SK-N-SH (cell line): ENCODE results near the gene ADRB2. TPM values are rescaled to one million over a fixed set of nuclear protein-coding genes. Genes with fewer than 3 reads are reported as not detected.

ENCODE experiments used
- CTCF ChIA-PET: fragments of 300-600, 350-600 bp; formaldehyde crosslinking; extraction: SDS; loops from one replicate; lab custom pipeline; 2021; lab: Yijun Ruan, JAX
- POLR2A ChIA-PET: fragments of 350-600 bp; sonication (Branson Sonifier 250); formaldehyde crosslinking; extraction: SDS; loops from one replicate; lab custom pipeline; 2020; ENCODE audit warnings: antibody characterized with exemption, inconsistent platforms; lab: Yijun Ruan, JAX
- DNase-seq: peaks from one replicate; pipeline ENCODE4 v3.0.0; 2012
- H2AFZ ChIP-seq: fragments of 200-600 bp; sonication (generic); 2 replicates; pipeline ENCODE4 v1.8.1; 2016; ENCODE audit warnings: antibody characterized with exemption, mild to moderate bottlenecking, low read depth
- H3F3A ChIP-seq: fragments of 200-600 bp; sonication (generic); replicated peaks from 2 replicates; pipeline ENCODE3; 2016; ENCODE audit warnings: antibody characterized with exemption, mild to moderate bottlenecking; ENCODE audit not compliant: insufficient read depth
- H3K27ac ChIP-seq, 2 experiments: fragments of 200-500 bp in 1 of 2; fragments of 200-600 bp in 1 of 2; sonication (Bioruptor generic) in 1 of 2; sonication (generic), shearing (Covaris generic) in 1 of 2; 2 replicates each; pipeline versions ENCODE4 v1.5.1 to v1.6.1; 2014 to 2016; ENCODE audit warnings: low read depth in 2 of 2, inconsistent platforms in 1 of 2, low read length in 1 of 2, mild to moderate bottlenecking in 1 of 2, mixed read lengths in 1 of 2
- H3K27me3 ChIP-seq: fragments of 200-600 bp; sonication (generic), shearing (Covaris generic); 2 replicates; pipeline ENCODE4 v1.6.1; 2016; ENCODE audit warnings: mixed run types; ENCODE audit not compliant: insufficient read depth
- H3K36me3 ChIP-seq, 2 experiments: fragments of 200-500 bp in 1 of 2; fragments of 200-600 bp in 1 of 2; sonication (Bioruptor generic) in 1 of 2; sonication (generic) in 1 of 2; replicated peaks in 1 of 2; 2 replicates each; pipeline versions ENCODE3 to v1.5.1; 2014 to 2016; ENCODE audit warnings: low read length in 1 of 2, mild to moderate bottlenecking in 1 of 2; ENCODE audit not compliant: insufficient read depth in 2 of 2, control insufficient read depth in 1 of 2
- H3K4me1 ChIP-seq, 2 experiments: fragments of 200-500 bp in 1 of 2; fragments of 200-600 bp in 1 of 2; sonication (Bioruptor generic) in 1 of 2; sonication (generic), shearing (Covaris generic) in 1 of 2; 2 replicates each; pipeline versions ENCODE4 v1.5.1 to v1.6.1; 2014 to 2016; ENCODE audit warnings: low read depth in 1 of 2, low read length in 1 of 2, mixed run types in 1 of 2; ENCODE audit not compliant: insufficient read depth in 2 of 2, control insufficient read depth in 1 of 2
- H3K4me2 ChIP-seq: fragments of 200-600 bp; sonication (generic), shearing (Covaris generic); 2 replicates; pipeline ENCODE4 v1.6.1; 2017; ENCODE audit warnings: mixed run types
- H3K4me3 ChIP-seq, 2 experiments: fragments of 200-500 bp in 1 of 2; fragments of 200-600 bp in 1 of 2; sonication (Bioruptor generic) in 1 of 2; sonication (generic), shearing (Covaris generic) in 1 of 2; 2 replicates each; pipeline versions ENCODE4 v1.5.1 to v1.8.1; 2014 to 2016; ENCODE audit warnings: low read depth in 2 of 2, inconsistent platforms in 1 of 2, low read length in 1 of 2, mild to moderate bottlenecking in 1 of 2, mixed read lengths in 1 of 2, moderate library complexity in 1 of 2
- H3K79me2 ChIP-seq: fragments of 200-600 bp; sonication (generic); 2 replicates; pipeline ENCODE4 v1.8.1; 2017; ENCODE audit warnings: mild to moderate bottlenecking; ENCODE audit not compliant: insufficient read depth
- H3K9ac ChIP-seq: fragments of 200-600 bp; sonication (generic); 2 replicates; pipeline ENCODE4 v1.6.1; 2017; ENCODE audit warnings: mixed run types
- H3K9me2 ChIP-seq: fragments of 200-600 bp; sonication (generic); 2 replicates; pipeline ENCODE4 v1.6.1; 2017; ENCODE audit warnings: mixed run types
- H3K9me3 ChIP-seq: fragments of 200-600 bp; sonication (generic); 2 replicates; pipeline ENCODE4 v1.6.1; 2017; ENCODE audit warnings: mixed run types, mild to moderate bottlenecking, moderate library complexity
- H4K20me1 ChIP-seq: fragments of 200-600 bp; sonication (generic); 2 replicates; pipeline ENCODE4 v1.6.1; 2017; ENCODE audit warnings: mild to moderate bottlenecking, mixed run types; ENCODE audit not compliant: insufficient read depth
- CHD2 ChIP-seq: fragments of 150-350 bp; IDR thresholded peaks from 2 replicates; pipeline ENCODE4 v1.6.1; 2018; ENCODE audit warnings: low read length; ENCODE audit not compliant: partially characterized antibody
- EZH2phosphoT487 ChIP-seq: fragments of 200-600 bp; sonication (generic); IDR thresholded peaks from 2 replicates; pipeline ENCODE4 v1.6.1; 2017; ENCODE audit warnings: low read depth, mixed run types, mild to moderate bottlenecking, antibody characterized with exemption, moderate library complexity, borderline replicate concordance
- FOXM1 ChIP-seq: IDR thresholded peaks from 2 replicates; pipeline ENCODE4 v1.4.0; 2012; ENCODE audit warnings: low read depth, mild to moderate bottlenecking
- GABPA ChIP-seq: IDR thresholded peaks from 2 replicates; pipeline ENCODE4 v1.4.0; 2012; ENCODE audit warnings: low read depth, mild to moderate bottlenecking
- GATA2 ChIP-seq: sonication (generic); formaldehyde crosslinking; IDR thresholded peaks from 2 replicates; pipeline ENCODE4 v1.5.0; 2020; ENCODE audit warnings: mild to moderate bottlenecking, missing genetic modification reagents
- JUND ChIP-seq: IDR thresholded peaks from 2 replicates; pipeline ENCODE4 v1.4.0; 2012
- MEF2A ChIP-seq: IDR thresholded peaks from 2 replicates; pipeline ENCODE4 v1.4.0; 2012; ENCODE audit warnings: low read depth, borderline replicate concordance
- NFIC ChIP-seq: IDR thresholded peaks from 2 replicates; pipeline ENCODE4 v1.4.0; 2012; ENCODE audit warnings: borderline replicate concordance
- NRF1 ChIP-seq: IDR thresholded peaks from 2 replicates; pipeline ENCODE4 v1.6.1; 2012; ENCODE audit warnings: low read depth, mild to moderate bottlenecking, low read length
- RAD21 ChIP-seq: IDR thresholded peaks from 2 replicates; pipeline ENCODE4 v1.6.1; 2012; ENCODE audit warnings: mild to moderate bottlenecking, low read length
- RCOR1 ChIP-seq: fragments of 150-350 bp; IDR thresholded peaks from 2 replicates; pipeline ENCODE4 v1.6.1; 2017; ENCODE audit warnings: antibody characterized with exemption, low read length
- RFX5 ChIP-seq: IDR thresholded peaks from 2 replicates; pipeline ENCODE4 v1.6.1; 2012; ENCODE audit warnings: mild to moderate bottlenecking, improper control_type of control experiment, low read length
- RXRA ChIP-seq: IDR thresholded peaks from 2 replicates; pipeline ENCODE4 v1.4.0; 2012; ENCODE audit warnings: low read depth, mild to moderate bottlenecking, borderline replicate concordance
- SMC3 ChIP-seq: IDR thresholded peaks from 2 replicates; pipeline ENCODE4 v1.6.1; 2012; ENCODE audit warnings: low read depth, low read length, improper control_type of control experiment
- TCF12 ChIP-seq: IDR thresholded peaks from 2 replicates; pipeline ENCODE4 v1.4.0; 2012
- YY1 ChIP-seq: IDR thresholded peaks from 2 replicates; pipeline ENCODE4 v1.4.0; 2012; ENCODE audit warnings: low read depth, mild to moderate bottlenecking
- WGBS: methylation state at CpG from one replicate; pipeline ENCODE4 v1.1.6; 2017; ENCODE audit warnings: low lambda C conversion rate; 5-methylcytosine and 5-hydroxymethylcytosine counted together
- polyA plus RNA-seq, 3 experiments: library from polyadenylated mRNA; depleted of rRNA; stranded (reverse); fragments of >200 nt; gene quantifications; 2 replicates each; pipeline ENCODE4 v1.2.3, GENCODE V29; 2012
- TF ChIP-seq, protein P1 (sequence below): IDR thresholded peaks from 2 replicates; pipeline ENCODE4 v1.4.0; 2012; ENCODE audit warnings: low read depth
- TF ChIP-seq, protein P2 (sequence below): fragments of 150-350 bp; IDR thresholded peaks from 2 replicates; pipeline ENCODE4 v1.6.1; 2017; ENCODE audit warnings: antibody characterized with exemption, low read length, low read depth, borderline replicate concordance
- TF ChIP-seq, protein P3 (sequence below): IDR thresholded peaks from 2 replicates; pipeline ENCODE4 v1.4.0; 2012; ENCODE audit warnings: low read depth, borderline replicate concordance
- TF ChIP-seq, protein P4 (sequence below): IDR thresholded peaks from 2 replicates; pipeline ENCODE4 v1.4.0; 2012; ENCODE audit warnings: low read depth, borderline replicate concordance
- TF ChIP-seq, protein P5 (sequence below): fragments of 200-600 bp; sonication (generic); IDR thresholded peaks from 2 replicates; pipeline ENCODE4 v1.6.1; 2017; ENCODE audit warnings: antibody characterized with exemption, mild to moderate bottlenecking, moderate library complexity

The ADRB2 gene
- polyA plus RNA-seq, 1 of the 3 experiments (the other 2 are of a cell fraction) = 1.0 TPM

DNA sequence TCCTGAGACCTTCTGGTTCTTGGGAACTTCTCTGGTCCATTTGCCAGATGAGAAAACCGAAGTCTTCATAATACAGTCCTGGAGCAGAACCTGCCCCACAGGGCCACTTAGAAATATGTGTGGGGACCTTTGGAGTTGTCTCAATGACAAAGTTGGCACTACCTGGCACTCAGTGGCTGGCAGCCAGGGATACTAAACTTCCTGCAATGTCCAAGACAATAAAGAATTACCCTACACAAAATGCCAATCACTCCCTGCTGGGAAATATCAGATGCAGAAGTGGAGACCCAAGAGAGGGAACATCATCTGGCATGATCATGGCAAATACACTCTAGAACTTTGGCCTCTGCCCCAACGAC lies 29.6 kb downstream of the ADRB2 start:
- Histone ChIP-seq H3K4me1 (no peaks in the 10 kb centered on the region), H3K27me3 (no peaks in the 10 kb centered on the region), H3K9me3 (no peaks in the 10 kb centered on the region), H3K4me2 (no peak overlapping the region), H3K4me3 (no peak overlapping the region), H3F3A (no peaks in the 10 kb centered on the region), H4K20me1 (no peaks in the 10 kb centered on the region), H3K79me2 (no peaks in the 10 kb centered on the region), H3K27ac (no peak overlapping the region), H2AFZ (no peak overlapping the region), H3K9ac (no peak overlapping the region), H3K36me3 (no peaks in the 10 kb centered on the region), H3K9me2 (no peaks in the 10 kb centered on the region)
- TF ChIP-seq, protein P1, sequence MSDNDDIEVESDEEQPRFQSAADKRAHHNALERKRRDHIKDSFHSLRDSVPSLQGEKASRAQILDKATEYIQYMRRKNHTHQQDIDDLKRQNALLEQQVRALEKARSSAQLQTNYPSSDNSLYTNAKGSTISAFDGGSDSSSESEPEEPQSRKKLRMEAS = no peak
- TF ChIP-seq MEF2A = no peak
- TF ChIP-seq RXRA = no peak
- TF ChIP-seq, protein P2, sequence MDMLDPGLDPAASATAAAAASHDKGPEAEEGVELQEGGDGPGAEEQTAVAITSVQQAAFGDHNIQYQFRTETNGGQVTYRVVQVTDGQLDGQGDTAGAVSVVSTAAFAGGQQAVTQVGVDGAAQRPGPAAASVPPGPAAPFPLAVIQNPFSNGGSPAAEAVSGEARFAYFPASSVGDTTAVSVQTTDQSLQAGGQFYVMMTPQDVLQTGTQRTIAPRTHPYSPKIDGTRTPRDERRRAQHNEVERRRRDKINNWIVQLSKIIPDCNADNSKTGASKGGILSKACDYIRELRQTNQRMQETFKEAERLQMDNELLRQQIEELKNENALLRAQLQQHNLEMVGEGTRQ = no peak
- TF ChIP-seq NRF1 = no peak
- TF ChIP-seq TCF12 = no peak
- TF ChIP-seq RCOR1 = no peak
- TF ChIP-seq FOXM1 = no peak
- DNase-seq = no peak
- 52% methylated on average over 2 of the region's 2 CpGs for WGBS
- ChIA-PET CTCF (no interaction called here), POLR2A (no interaction called here)

DNA sequence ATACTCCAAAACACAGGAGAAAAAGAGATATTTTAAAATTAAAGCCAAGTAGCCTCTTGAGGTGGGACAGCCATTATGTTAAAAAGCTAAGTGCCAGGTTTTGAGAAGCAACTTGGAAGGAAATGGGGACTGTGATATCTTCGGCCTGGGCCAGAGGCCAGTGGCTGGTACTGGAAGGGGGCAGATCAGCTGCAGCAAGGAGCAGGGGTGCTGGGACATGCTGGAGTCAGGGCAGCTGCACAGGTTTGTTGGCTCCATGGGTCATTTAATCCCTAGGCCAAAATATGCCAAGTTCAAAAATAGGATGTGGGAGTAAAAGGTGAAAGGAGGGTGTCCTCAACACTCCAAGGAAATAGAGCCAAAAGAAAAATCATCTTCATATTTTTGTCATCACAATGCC lies 30.0 kb downstream of the ADRB2 start:
- H2AFZ ChIP-seq = no peak overlapping the region
- POLR2A ChIA-PET = no interaction called here
- TF ChIP-seq SMC3 = no peak
- no peak for TF ChIP-seq GATA2
- no peak for TF ChIP-seq MEF2A
- TF ChIP-seq EZH2phosphoT487 = no peak
- TF ChIP-seq, protein P3, sequence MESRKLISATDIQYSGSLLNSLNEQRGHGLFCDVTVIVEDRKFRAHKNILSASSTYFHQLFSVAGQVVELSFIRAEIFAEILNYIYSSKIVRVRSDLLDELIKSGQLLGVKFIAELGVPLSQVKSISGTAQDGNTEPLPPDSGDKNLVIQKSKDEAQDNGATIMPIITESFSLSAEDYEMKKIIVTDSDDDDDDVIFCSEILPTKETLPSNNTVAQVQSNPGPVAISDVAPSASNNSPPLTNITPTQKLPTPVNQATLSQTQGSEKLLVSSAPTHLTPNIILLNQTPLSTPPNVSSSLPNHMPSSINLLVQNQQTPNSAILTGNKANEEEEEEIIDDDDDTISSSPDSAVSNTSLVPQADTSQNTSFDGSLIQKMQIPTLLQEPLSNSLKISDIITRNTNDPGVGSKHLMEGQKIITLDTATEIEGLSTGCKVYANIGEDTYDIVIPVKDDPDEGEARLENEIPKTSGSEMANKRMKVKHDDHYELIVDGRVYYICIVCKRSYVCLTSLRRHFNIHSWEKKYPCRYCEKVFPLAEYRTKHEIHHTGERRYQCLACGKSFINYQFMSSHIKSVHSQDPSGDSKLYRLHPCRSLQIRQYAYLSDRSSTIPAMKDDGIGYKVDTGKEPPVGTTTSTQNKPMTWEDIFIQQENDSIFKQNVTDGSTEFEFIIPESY = no peak
- TF ChIP-seq, protein P1 = no peak
- TF ChIP-seq, protein P4, sequence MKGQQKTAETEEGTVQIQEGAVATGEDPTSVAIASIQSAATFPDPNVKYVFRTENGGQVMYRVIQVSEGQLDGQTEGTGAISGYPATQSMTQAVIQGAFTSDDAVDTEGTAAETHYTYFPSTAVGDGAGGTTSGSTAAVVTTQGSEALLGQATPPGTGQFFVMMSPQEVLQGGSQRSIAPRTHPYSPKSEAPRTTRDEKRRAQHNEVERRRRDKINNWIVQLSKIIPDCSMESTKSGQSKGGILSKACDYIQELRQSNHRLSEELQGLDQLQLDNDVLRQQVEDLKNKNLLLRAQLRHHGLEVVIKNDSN = no peak
- no peak for TF ChIP-seq YY1
- no peak for TF ChIP-seq NFIC
- TF ChIP-seq JUND = no peak
- no peak for TF ChIP-seq RFX5
- no peak for TF ChIP-seq CHD2
- no peak for TF ChIP-seq RCOR1
- no peak for TF ChIP-seq NRF1
- no peak for TF ChIP-seq GABPA
- TF ChIP-seq, protein P2 = no peak
- TF ChIP-seq RAD21 = no peak
- TF ChIP-seq, protein P5, sequence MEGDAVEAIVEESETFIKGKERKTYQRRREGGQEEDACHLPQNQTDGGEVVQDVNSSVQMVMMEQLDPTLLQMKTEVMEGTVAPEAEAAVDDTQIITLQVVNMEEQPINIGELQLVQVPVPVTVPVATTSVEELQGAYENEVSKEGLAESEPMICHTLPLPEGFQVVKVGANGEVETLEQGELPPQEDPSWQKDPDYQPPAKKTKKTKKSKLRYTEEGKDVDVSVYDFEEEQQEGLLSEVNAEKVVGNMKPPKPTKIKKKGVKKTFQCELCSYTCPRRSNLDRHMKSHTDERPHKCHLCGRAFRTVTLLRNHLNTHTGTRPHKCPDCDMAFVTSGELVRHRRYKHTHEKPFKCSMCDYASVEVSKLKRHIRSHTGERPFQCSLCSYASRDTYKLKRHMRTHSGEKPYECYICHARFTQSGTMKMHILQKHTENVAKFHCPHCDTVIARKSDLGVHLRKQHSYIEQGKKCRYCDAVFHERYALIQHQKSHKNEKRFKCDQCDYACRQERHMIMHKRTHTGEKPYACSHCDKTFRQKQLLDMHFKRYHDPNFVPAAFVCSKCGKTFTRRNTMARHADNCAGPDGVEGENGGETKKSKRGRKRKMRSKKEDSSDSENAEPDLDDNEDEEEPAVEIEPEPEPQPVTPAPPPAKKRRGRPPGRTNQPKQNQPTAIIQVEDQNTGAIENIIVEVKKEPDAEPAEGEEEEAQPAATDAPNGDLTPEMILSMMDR = no peak
- TF ChIP-seq TCF12 = no peak
- no peak for DNase-seq
- no peaks in the 10 kb centered on the region for H4K20me1 ChIP-seq
- no peaks in the 10 kb centered on the region for H3K36me3 ChIP-seq
- 93% methylated on average over 1 of the region's 1 CpG for WGBS
- H3F3A ChIP-seq = no peaks in the 10 kb centered on the region
- no peaks in the 10 kb centered on the region for H3K9me2 ChIP-seq
- H3K9me3 ChIP-seq = no peaks in the 10 kb centered on the region
- no peaks in the 10 kb centered on the region for H3K79me2 ChIP-seq
- H3K4me2 ChIP-seq = no peak overlapping the region
- no peak overlapping the region for H3K9ac ChIP-seq
- CTCF ChIA-PET = no interaction called here
- no peak overlapping the region for H3K4me3 ChIP-seq
- no peaks in the 10 kb centered on the region for H3K27me3 ChIP-seq
- no peaks in the 10 kb centered on the region for H3K4me1 ChIP-seq
- H3K27ac ChIP-seq = no peak overlapping the region
